ENCODE data around the gene FGFBP2.
"Not testable (repeated sequence)": the region's sequence is repeated elsewhere in the genome, so short reads cannot be mapped to it uniquely, and the experiment has no call there.

FGFBP2 gene

DNA sequence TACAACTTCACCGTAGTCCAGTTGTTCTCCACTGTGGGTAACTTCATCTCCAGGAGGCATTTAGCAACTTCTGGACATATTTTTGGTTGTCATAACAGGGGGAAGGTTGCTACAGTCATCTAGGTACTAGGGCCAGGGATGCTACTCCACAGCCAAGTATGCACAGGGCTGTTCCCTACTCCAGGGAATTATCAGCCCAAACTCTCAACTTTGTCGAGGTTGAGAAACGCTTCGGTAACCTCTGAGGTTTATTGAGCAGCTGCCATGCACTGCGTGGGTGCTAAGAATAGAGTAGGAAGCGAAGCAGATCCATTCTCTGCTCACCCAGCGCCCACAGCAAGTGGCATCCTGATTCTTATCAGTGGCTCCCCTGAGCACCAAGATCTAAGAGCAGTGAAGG, 32.7 kb downstream of the FGFBP2 start:
- DNase-seq (ENCODE audit: low spot score), result no peak

DNA sequence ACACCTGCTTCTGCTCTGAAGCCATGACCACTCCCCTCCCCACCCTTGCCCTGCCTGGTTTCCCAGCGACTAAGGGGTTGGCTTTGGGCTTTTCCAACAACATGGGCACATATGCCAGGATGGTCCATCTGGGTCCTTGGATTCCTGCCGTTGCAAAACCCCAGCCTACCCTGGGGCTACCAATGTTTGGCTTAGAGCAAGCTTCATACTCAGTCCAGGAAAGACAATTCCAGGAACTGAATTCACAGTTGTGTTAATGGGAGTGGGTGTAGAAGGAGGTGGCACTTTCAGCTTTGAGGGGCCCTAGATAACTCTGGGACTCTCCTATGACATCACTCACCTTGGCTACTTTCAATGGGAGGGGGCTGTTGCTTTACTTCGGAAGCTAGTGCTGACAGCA, 33.4 kb downstream of the FGFBP2 start:
- no peak for DNase-seq (ENCODE audit: low spot score)

GRCh38 chr4:15928883-15929282, 34.1 kb downstream of the FGFBP2 start:
- DNase-seq (ENCODE audit: low spot score), result no peak

- no peak for DNase-seq (ENCODE audit: low spot score)
These were observed 36.5 kb downstream of the FGFBP2 start for GRCh38 chr4:15926486-15926885.

DNA sequence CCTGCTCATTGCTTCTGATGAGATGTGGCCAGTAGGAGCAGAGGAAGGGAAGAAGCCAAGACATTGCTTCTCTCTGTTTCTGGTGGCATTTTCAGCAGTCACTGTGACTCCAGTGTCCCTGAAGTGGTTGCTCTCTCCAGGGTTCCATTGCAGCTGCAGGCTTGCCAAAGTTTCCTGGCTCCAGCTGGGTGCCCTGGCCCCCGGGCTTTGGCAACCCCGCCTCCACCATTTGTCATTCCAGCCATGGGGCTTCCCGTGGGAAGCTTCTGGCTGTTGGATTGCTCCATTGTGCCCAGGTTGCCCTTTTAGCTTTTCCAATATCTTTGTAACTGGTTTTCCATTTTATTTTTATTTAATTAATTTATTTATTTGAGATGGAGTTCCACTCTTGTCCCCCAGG, 37.1 kb downstream of the FGFBP2 start:
- DNase-seq (ENCODE audit: low spot score), result no peak

DNA sequence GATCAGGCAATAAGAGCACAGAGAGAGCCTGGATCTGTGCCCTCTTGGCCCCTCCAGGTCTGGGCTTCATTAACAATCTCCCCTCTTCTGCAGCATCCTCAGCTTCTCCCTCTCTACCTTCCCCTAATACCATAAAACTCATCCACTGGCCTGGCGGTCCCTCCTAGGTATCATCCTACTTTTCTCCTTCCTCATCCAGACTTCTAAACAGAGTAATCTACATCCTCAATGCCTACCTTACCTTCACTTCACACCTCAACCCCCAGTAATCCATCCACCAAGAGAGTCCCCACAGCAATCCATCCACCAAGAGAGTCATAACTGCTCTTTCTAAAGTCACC, 41.4 kb downstream of the FGFBP2 start:
- DNase-seq (ENCODE audit: low spot score), result no peak

DNA sequence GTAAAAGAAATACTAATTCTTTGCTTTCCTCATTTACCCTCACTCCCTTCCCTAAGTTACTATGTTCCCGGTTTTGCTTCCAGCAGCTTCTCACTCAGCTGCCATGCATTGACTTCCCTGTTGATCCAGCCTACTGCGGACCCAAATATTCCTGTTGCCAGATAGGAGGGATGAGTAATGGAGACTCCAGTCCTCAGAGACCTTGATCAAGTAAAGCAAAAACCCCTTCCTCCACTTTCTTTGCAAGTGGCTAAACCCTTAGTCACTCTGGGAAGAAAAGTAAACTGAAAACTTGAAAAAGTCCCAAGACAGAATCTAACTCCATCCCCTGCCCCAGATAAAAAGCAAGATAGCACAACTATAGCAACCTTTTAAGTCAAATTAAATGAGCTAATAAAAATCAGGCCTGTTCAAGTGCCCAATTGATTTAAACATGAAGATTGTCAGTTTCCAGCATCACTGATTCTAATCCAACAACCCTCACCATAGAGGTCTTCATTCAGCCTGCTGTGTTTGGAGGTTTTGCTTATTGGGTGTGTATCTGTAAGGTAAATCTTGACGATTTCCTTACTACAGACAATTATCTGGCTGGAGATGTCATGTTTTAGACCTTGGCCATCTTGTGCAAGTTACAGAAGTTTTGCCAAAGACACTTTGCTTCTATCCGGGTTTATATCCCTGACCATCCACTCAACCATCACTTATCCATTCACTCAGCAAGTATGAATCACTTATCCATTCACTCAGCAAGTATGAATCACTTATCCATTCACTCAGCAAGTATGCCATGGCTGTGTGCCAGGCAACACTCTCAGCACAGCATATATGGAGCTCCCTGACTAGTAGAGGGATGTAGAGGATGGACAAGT, 42.0 kb downstream of the FGFBP2 start:
- peak; percentile 88 for DNase-seq (ENCODE audit: low spot score)

- DNase-seq (ENCODE audit: low spot score), result no peak
These were observed 44.4 kb downstream of the FGFBP2 start for GRCh38 chr4:15918484-15919129.

DNA sequence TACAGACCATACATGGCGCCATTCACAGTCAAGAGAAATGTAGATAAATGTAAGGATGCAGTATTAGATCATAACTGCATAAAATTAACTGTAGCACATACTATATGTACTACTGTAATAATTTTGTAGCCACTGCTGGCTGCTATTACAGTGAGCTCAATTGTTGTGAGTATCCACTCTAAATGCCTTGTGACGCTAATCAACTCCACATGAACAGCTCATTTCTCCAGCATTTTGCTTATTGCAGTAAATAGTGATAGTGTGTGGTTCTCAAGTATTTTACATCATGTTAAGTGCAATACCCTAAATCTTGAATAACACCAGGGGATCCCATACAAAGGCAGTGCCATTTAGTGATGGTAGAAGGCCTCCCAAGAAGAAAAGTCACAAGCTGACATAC, 45.7 kb downstream of the FGFBP2 start:
- peak; percentile 27 for DNase-seq (ENCODE audit: low spot score)

DNA sequence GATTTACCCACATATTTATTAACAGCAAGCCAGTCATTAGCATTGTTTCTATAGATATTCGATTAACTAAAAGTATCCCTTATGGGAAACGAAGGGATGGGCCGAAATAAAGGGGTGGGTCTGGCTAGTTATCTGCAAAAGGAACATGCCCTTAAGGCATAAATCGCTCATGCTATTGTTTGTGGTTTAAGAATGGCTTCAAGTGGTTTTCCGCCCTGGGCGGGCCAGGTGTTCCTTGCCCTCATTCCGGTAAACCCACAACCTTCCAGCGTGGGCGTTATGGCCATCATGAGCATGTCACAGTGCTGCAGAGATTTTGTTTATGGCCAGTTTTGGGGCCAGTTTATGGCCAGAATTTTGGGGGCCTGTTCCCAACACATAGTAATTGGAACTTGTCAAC, 46.6 kb downstream of the FGFBP2 start:
- not testable (repeated sequence) for DNase-seq (ENCODE audit: low spot score)

GRCh38 chr4:15914736-15915135, 48.2 kb downstream of the FGFBP2 start:
- no peak for DNase-seq (ENCODE audit: low spot score)

GRCh38 chr4:15914291-15914690, 48.7 kb downstream of the FGFBP2 start:
- no peak for DNase-seq (ENCODE audit: low spot score)

- peak; percentile 84 for DNase-seq (ENCODE audit: low spot score)
These were observed 49.4 kb downstream of the FGFBP2 start for GRCh38 chr4:15913631-15913970.

GRCh38 chr4:15912961-15913630, 49.9 kb downstream of the FGFBP2 start:
- DNase-seq (ENCODE audit: low spot score), result no peak

DNA sequence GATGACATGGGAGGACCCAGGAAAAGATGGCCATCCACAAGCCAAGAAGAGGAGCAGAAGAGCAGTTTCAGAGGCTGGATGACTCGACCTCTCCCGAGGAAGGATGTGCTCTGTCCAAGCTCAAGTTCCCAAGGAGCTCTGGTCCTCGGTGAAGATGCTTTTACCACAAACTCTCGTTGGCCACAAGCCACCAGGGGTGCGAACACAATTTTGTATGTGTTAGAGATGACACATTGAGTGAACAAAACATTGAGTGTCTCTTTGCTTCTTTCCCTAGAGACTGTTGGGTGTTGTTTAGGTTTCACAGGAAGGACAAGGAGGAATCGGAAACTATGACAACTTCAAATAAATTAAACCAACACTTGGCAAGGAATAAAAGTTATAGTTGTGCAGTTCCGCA, 50.7 kb downstream of the FGFBP2 start:
- no peak for DNase-seq (ENCODE audit: low spot score)
